Measurements from ENCODE around the gene SCN5A. TPM values are rescaled to one million over a fixed set of nuclear protein-coding genes. Genes with fewer than 3 reads are reported as not detected.

SCN5A gene
- total RNA-seq, 4 donors from 2014 or later: 0.50 to 1.7 (median 0.81) TPM; not detected in 1

DNA sequence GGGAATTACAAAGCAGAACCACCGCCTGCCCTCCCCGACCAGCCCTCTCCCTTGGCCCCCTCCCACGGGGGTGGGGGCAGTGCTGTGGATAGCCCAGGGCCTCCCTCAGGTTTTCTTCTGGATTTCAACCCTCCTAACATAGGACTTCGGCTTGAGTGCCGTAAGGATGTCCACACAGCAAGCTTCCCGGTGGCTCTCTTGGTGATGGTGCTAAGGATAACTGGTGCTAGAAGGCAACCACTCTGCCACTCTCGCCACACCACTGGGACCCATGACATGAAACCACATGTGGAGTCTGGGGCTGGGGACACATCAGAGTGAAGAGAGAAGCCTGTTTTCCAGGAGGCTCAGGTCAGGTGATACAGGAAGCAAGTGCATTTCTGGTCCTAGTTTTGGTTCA is 35.4 kb downstream of the SCN5A start:
- TF ChIP-seq EP300 (IDR thresholded peaks at IDR 0.05) (no peak), CTCF (IDR thresholded peaks at IDR 0.05) (no peak), POLR2AphosphoS5 (IDR thresholded peaks at IDR 0.05) (no peak), POLR2A (IDR thresholded peaks at IDR 0.05) (no peak)
- Histone ChIP-seq H3K4me3 (no peak overlapping the region), H3K27me3 (no peaks in the 10 kb centered on the region), H3K36me3 (no peaks in the 10 kb centered on the region), H3K9me3 (no peaks in the 10 kb centered on the region), H3K4me1 (no peaks in the 10 kb centered on the region), H3K27ac (no peak overlapping the region)
- no peak for ATAC-seq
- WGBS, 2 donors (ENCODE audit: low coverage in 1 of 2): 76 to 87% methylated on average over 3 to 7 of the region's 7 CpGs

DNA sequence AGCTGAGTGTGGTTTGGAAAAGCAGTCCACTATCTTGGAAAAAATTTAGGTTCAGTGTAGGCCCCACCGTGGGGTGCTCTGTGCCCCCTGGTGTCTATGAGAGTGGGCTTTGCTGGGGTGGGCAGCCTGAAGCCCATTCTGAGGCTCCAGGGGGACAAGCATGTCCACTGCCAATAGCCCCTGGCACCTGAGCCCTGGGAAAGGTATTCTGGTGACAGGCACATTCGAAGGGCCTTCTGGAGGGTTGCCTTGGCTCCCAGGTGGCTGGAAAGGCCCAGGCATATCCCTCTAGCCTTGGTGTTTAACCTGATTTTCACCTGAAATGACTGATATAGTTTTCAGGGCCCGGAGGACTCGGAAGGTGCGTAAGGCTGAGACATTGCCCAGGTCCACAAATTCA is 36.1 kb downstream of the SCN5A start:
- 60% methylated on average over 1 of the region's 5 CpGs; no CpG with 5 or more reads in 1 of the 2 donors for WGBS, 2 donors (ENCODE audit: low coverage in 1 of 2)
- TF ChIP-seq POLR2AphosphoS5 (IDR thresholded peaks at IDR 0.05) (no peak), CTCF (IDR thresholded peaks at IDR 0.05) (no peak), EP300 (IDR thresholded peaks at IDR 0.05) (no peak), POLR2A (IDR thresholded peaks at IDR 0.05) (no peak)

DNA sequence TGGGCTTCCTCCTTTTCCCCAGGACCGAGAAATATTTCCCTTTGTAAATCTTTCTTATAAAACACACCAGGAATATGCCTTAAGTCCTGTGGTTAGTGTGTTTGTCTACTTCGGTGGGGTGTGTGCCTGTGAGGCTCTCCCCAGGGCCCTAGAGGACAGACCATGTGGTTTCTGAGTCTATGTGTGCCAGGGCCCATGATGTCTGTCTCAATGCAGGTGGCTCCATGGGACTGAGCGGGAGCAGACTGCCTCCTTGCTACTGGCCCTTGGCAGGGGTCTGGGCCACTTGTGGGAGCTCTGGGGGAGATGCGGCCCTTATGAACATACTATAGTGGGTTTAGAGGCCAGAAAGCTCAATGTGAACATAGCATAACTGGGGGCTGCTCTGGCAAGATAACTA is 37.6 kb downstream of the SCN5A start:
- Histone ChIP-seq H3K36me3 (no peaks in the 10 kb centered on the region), H3K4me1 (no peaks in the 10 kb centered on the region), H3K4me3 (no peak overlapping the region), H3K27ac (no peak overlapping the region), H3K27me3 (no peaks in the 10 kb centered on the region), H3K9me3 (no peaks in the 10 kb centered on the region)
- WGBS, 2 donors (ENCODE audit: low coverage in 1 of 2): 90% methylated on average over 2 of the region's 4 CpGs; no CpG with 5 or more reads in 1 of the 2 donors
- TF ChIP-seq POLR2AphosphoS5 (IDR thresholded peaks at IDR 0.05) (no peak), POLR2A (IDR thresholded peaks at IDR 0.05) (no peak)
- ATAC-seq: no peak

More for the DNA sequence above, 36.1 kb downstream of the SCN5A start:
- no peak overlapping the region for H3K27ac ChIP-seq
- H3K4me3 ChIP-seq: no peak overlapping the region
- no peak for ATAC-seq
- no peaks in the 10 kb centered on the region for H3K36me3 ChIP-seq
- no peaks in the 10 kb centered on the region for H3K27me3 ChIP-seq
- no peaks in the 10 kb centered on the region for H3K4me1 ChIP-seq
- no peaks in the 10 kb centered on the region for H3K9me3 ChIP-seq

DNA sequence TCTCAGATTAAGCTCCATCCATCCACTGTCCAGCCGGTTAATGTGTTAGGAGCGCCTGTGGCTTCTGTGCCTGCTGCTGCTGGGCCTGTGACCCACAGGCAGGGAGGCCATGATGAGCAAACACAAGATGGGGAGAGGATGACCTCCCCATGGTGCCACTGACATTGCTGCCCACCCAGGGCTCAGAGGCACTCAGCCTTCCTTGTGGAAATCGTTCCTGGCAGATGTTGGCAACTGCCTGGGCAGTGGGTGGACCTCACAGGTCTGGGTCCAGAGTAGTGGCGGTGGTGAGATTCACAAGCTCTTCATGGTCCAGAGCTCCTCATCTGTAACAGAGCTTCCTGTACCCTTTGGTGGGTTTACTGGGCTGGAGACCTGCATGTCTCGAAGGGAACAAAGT is 38.6 kb downstream of the SCN5A start:
- H3K4me3 ChIP-seq: no peak overlapping the region
- WGBS, 2 donors (ENCODE audit: low coverage in 1 of 2): 40% methylated on average over 1 of the region's 5 CpGs
- no peak for ATAC-seq
- H3K27me3 ChIP-seq: no peaks in the 10 kb centered on the region
- H3K36me3 ChIP-seq: no peaks in the 10 kb centered on the region
- TF ChIP-seq CTCF (IDR thresholded peaks at IDR 0.05) (no peak), POLR2A (IDR thresholded peaks at IDR 0.05) (no peak), POLR2AphosphoS5 (IDR thresholded peaks at IDR 0.05) (no peak), EP300 (IDR thresholded peaks at IDR 0.05) (no peak)
- H3K4me1 ChIP-seq: no peaks in the 10 kb centered on the region
- no peaks in the 10 kb centered on the region for H3K9me3 ChIP-seq
- H3K27ac ChIP-seq: no peak overlapping the region

DNA sequence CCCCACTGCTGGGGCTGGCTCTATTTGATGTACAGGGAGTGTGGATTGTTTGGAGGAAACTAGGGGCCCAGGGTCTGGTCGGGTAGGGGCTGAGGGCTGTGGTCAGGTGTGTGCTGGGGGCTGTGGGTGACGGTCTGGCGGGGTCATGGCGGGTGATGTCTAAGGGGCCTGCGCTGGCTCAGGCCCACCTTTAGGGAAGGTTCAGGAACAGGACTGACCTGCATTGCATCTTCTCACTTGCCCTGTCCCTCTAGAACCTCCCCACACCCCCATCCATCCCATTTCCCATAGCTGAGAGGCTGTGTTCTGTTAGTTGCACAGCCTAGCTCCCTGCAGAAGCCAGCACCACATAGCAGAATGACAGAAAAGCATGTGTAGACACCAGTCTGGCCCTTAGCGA is 39.1 kb downstream of the SCN5A start:
- Histone ChIP-seq H3K36me3 (no peaks in the 10 kb centered on the region), H3K9me3 (no peaks in the 10 kb centered on the region), H3K4me1 (no peaks in the 10 kb centered on the region), H3K27ac (no peak overlapping the region), H3K27me3 (no peaks in the 10 kb centered on the region), H3K4me3 (no peak overlapping the region)
- no CpG with 5 or more reads among the region's 6 CpGs for WGBS, 2 donors (ENCODE audit: low coverage in 1 of 2)
- no peak for ATAC-seq
- no peak for TF ChIP-seq EP300 (IDR thresholded peaks at IDR 0.05)
- no peak for TF ChIP-seq POLR2A (IDR thresholded peaks at IDR 0.05)
- no peak for TF ChIP-seq CTCF (IDR thresholded peaks at IDR 0.05)
- no peak for TF ChIP-seq POLR2AphosphoS5 (IDR thresholded peaks at IDR 0.05)
